PFSK-1 (cell line): Measurements from ENCODE around the gene MRTFA.

Source experiments
- POLR2AphosphoS5 ChIP-seq: IDR thresholded peaks from 2 replicates; pipeline ENCODE4 v1.6.1; 2012; ENCODE audit warnings: low read depth, mild to moderate bottlenecking, control low read depth, low read length, moderate library complexity
- TAF1 ChIP-seq: IDR thresholded peaks from 2 replicates; pipeline ENCODE4 v1.6.1; 2012; ENCODE audit warnings: low read length, control low read depth, borderline replicate concordance; ENCODE audit not compliant: insufficient read depth

- no peak for TF ChIP-seq POLR2AphosphoS5
- TF ChIP-seq TAF1: no peak
These were observed 158.7 kb downstream of the MRTFA start for GRCh38 chr22:40477683-40478337.
